Skeletal muscle tissue (tissue), 4 donors: ENCODE data around the gene TLE4. TPM values are rescaled to one million over a fixed set of nuclear protein-coding genes. Genes with fewer than 3 reads are reported as not detected.
"Not testable (repeated sequence)": the region's sequence is repeated elsewhere in the genome, so short reads cannot be mapped to it uniquely, and the experiment has no call there.

ENCODE experiments used
- H3K27ac ChIP-seq: one replicate; pipeline ENCODE4 v1.7.0; 2013; ENCODE audit warnings: mild to moderate bottlenecking, low read depth, low read length, inconsistent platforms
- H3K27me3 ChIP-seq, 3 donors: one replicate each; pipeline ENCODE4 v1.7.0; 2013; ENCODE audit warnings: low read length in 3 of 3; ENCODE audit not compliant: control insufficient read depth in 3 of 3, insufficient read depth in 3 of 3
- H3K36me3 ChIP-seq, 3 donors: one replicate each; pipeline ENCODE4 v1.7.0; 2013; ENCODE audit warnings: low read length in 3 of 3; ENCODE audit not compliant: control insufficient read depth in 3 of 3, insufficient read depth in 3 of 3
- H3K4me1 ChIP-seq, 3 donors: one replicate each; pipeline ENCODE4 v1.7.0; 2013; ENCODE audit warnings: low read length in 3 of 3, mild to moderate bottlenecking in 3 of 3; ENCODE audit not compliant: control insufficient read depth in 3 of 3, insufficient read depth in 3 of 3
- H3K4me3 ChIP-seq, 3 donors: one replicate each; pipeline ENCODE4 v1.7.0; 2013; ENCODE audit warnings: low read length in 3 of 3
- H3K9ac ChIP-seq, 3 donors: one replicate each; pipeline ENCODE4 v1.7.0; 2013; ENCODE audit warnings: low read length in 3 of 3, mild to moderate bottlenecking in 3 of 3, moderate library complexity in 2 of 3, low read depth in 1 of 3
- H3K9me3 ChIP-seq, 3 donors: one replicate each; pipeline ENCODE4 v1.7.0; 2013; ENCODE audit warnings: low read length in 3 of 3; ENCODE audit not compliant: control insufficient read depth in 3 of 3
- total RNA-seq: library from RNA; depleted of rRNA; stranded (reverse); fragments of >200 nt; gene quantifications from one replicate; pipeline ENCODE4 v1.2.3, GENCODE V29; 2014
- donor health status: Osteomylitis.

Gene TLE4
- total RNA-seq, result 14.6 TPM

DNA sequence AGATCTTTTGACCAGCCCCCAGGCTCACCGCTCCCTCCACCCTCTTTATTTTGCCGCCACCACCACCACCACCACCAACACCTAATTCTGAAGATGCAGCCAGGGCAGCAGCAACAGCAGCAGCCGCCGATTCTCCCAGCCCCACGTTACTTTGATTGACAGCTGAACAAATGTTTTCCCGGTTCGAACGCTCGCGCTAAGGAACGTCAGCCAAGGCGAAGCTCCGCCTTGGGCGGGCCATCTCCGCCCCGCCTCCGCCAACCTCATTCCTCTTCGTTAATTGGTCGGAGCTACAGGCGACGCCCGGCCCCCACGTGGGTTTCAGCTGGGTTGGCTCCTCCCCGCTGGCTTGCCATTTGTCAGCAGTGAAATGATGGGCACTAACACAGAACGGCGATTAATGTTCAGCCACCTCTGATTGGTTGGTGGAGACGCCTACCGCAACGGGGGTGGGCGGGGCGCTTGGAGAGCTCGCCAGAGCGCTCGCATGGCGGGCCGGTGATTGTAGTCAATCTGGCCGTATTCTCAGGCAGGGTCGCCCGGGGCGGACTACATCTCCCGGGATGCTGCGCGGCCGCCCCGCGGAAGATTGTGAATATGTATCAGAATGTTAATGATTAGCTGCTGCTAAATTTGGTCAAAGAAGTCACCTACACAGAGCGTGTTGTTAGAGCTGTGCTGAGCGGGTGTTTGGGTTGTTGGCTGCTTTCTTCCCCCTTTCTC lies at the start of gene TLE4:
TSS of gene TLE4 (plus strand) at position 657 of the 723 bp plus-strand sequence. CDS start 826 bp downstream, outside the sequence.
- H3K9me3 ChIP-seq, result no peaks in the 10 kb centered on the region
- no peaks in the 10 kb centered on the region for H3K27me3 ChIP-seq
- H3K4me1 ChIP-seq, result peaks cover 12 to 22% (median 20%) of the 10 kb centered on the region in 3 donors
- H3K4me3 ChIP-seq, result peak within 1 kb of the TSS; percentile 90 to 92 (median 91)
- H3K9ac ChIP-seq, result peak within 1 kb of the TSS; percentile 84 to 97 (median 94)
- H3K27ac ChIP-seq, result peak within 1 kb of the TSS; percentile 98
- no peaks in the 10 kb centered on the region for H3K36me3 ChIP-seq

DNA sequence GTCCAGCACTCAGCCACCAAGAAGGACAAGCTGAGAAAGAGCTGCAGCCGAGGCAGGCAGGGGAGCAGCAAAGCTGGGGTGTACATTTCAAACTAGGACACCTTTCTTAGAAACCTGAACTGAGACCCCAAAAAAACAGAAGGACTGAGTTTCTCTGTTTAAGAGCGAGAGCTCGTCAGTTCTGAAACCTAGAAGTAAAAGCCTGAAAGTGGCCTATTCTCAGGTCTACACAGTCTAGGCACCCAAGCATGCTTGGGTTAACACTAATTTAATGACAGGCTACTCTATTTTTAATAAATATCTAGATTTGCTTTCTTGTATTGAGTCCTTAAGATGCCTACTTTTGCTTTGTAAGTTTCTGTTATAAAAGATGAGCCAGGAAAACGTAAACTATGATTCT lies 49.0 kb upstream of the TLE4 start:
- H3K4me1 ChIP-seq, result no peaks in the 10 kb centered on the region
- no peaks in the 10 kb centered on the region for H3K27me3 ChIP-seq
- H3K27ac ChIP-seq, result no peak overlapping the region
- H3K9me3 ChIP-seq, result peaks cover 0 to 4% (median 3%) of the 10 kb centered on the region in 3 donors
- no peak overlapping the region for H3K4me3 ChIP-seq
- H3K9ac ChIP-seq, result no peak overlapping the region
- no peaks in the 10 kb centered on the region for H3K36me3 ChIP-seq

DNA sequence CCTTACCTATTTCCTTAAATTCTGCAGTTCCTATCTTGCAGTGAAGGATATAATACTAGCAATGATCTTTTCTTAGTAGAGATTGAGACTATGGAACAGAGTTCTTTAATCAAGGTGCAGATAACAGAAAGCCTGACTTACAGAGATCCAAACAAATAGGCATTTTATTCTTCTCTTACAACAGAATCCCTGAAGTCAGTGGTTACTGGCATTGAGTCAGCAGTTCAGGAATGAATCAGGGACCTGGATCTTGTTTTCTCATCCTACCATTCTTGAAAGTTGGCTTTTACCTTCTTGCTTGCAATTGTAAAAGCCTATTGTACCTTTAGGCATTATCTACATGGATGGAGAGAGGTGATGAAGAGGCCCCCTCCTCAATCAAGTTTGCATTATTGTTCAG lies 47.5 kb upstream of the TLE4 start:
- Histone ChIP-seq H3K9ac (no peak overlapping the region), H3K27ac (no peak overlapping the region), H3K4me1 (no peaks in the 10 kb centered on the region), H3K4me3 (no peak overlapping the region), H3K27me3 (no peaks in the 10 kb centered on the region), H3K9me3 (peaks cover 0 to 4% (median 3%) of the 10 kb centered on the region in 3 donors), H3K36me3 (no peaks in the 10 kb centered on the region)

DNA sequence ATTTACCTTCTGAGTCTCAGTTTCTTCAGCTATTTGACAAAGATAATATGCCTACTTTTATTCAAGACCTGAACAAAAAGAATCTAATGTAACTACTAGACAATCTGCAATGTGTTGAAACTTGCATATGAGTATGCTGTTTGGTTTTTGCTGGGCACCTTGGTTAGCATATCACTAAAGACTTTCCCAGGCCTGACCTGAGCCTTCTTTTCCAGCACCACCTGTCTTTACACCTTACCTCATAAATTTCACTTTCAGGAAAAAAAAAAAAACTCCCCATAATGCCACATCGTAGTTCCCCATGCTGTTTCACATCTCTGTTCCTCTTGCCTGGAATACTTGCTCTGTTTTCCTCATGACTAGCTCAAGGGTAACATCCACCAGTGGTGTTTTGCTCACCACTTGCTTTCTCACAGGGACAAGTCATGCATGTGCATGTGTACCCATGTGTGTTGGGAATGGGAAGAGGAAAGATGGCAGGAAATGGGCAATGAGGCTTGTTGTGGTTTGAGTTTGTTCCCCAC lies 45.6 kb upstream of the TLE4 start:
- Histone ChIP-seq H3K27ac (no peak overlapping the region), H3K4me1 (no peaks in the 10 kb centered on the region), H3K27me3 (no peaks in the 10 kb centered on the region), H3K36me3 (no peaks in the 10 kb centered on the region), H3K9ac (no peak overlapping the region), H3K9me3 (peaks cover 0 to 4% (median 3%) of the 10 kb centered on the region in 3 donors), H3K4me3 (no peak overlapping the region)

DNA sequence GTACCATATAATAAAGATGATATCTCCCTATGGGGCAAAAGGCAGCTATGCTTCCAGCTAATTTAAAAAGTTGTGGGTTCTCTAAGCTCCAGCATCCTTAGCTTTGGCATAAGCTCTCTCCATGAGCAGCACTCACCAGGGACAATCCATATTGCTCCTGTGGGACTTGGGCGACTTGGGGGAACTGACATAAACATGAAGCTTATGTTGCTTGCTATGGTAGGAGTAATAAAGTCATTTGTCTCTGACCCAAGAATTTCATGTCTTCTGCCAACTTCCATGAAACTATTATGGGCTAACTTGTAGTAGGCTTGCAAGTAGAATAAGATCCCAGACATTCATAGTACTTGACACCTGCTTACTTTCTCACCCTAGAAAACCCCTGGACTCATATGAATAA lies 36.2 kb upstream of the TLE4 start:
- Histone ChIP-seq H3K27me3 (no peaks in the 10 kb centered on the region), H3K27ac (no peak overlapping the region), H3K9me3 (peaks cover 0 to 4% (median 0%) of the 10 kb centered on the region in 3 donors), H3K4me3 (no peak overlapping the region), H3K36me3 (no peaks in the 10 kb centered on the region), H3K4me1 (no peaks in the 10 kb centered on the region), H3K9ac (no peak overlapping the region)

DNA sequence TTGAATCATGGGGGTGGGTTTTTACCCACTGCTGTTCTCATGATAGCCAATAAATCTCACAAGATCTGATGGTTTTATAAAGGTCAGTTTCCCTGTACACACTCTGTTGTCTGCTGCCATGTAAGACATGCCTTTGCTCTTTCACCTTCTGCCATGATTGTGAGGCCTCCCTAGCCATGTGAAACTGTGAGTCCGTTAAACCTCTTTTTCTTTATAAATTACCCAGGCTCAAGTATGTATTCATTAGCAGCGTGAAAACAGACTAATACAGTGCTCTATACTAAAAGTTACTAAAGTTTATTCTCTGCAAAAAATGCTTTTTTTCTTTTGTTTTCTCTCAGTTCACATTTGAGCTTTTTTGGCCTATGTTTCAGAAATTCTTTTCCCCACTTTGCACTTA lies 33.9 kb upstream of the TLE4 start:
- Histone ChIP-seq H3K9ac (no peak overlapping the region), H3K9me3 (peaks cover 0 to 4% (median 0%) of the 10 kb centered on the region in 3 donors), H3K27me3 (no peaks in the 10 kb centered on the region), H3K36me3 (no peaks in the 10 kb centered on the region), H3K4me3 (no peak overlapping the region), H3K27ac (no peak overlapping the region), H3K4me1 (no peaks in the 10 kb centered on the region)

DNA sequence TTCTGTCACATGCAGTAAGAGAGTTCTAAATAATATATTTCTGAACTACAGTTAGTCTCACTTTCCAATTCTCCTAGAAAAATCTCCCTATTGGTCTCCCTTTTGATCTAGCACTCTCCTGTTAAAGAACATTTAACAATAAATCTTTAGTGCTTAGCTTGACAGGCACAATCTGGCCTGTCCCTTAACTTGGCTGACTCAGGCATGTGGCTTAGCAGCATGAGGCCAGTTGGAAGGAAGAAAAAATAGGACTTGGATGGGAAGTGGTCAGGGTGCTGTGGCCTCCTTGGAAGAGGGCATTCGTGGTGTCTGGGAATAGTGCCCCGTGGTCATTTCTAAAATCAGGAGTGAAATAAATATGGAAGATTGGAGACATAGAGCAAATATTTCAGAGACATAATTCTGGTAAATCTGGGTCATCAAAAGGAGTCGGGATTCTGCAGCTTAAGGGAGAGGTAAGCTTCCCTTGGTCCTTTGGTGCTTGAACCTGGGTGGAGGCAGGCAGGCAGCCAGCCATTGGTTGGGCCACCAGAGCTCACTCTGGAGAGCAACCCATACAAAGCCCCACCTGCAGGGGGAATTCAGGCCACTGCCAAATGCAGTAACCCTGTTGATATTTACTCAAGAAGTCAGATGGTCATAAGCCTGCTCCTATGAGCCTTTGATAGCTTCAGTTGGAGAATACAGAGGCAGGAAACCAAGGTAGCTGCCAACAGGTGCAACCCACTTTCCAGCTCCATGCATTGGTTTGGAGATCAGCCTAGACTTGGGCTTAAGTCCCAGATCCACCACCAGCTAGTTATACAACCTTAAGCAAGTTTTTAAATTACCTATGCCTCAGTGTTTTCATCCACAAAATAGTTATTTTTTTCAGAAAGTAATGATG lies 28.8 kb upstream of the TLE4 start:
- Histone ChIP-seq H3K27ac (no peak overlapping the region), H3K4me1 (no peaks in the 10 kb centered on the region), H3K36me3 (no peaks in the 10 kb centered on the region), H3K9me3 (no peaks in the 10 kb centered on the region), H3K9ac (no peak overlapping the region), H3K4me3 (no peak overlapping the region), H3K27me3 (no peaks in the 10 kb centered on the region)

DNA sequence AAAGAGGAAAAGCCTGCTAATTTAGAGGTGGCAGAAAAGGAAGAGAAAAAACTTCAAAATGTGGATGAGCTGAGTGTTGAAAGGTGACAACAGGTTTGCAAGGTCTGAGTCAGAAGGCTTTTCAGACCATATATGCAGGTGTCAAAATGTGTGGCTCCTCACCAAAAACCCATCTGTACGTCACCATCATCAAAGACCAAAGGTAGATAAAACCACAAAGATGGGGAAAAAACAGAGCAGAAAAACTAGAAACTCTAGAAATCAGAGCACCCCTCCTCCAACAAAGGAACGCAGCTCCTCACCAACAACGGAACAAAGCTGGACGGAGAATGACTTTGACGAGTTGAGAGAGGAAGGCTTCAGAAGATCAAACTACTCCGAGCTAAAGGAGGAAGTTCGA lies 27.4 kb upstream of the TLE4 start:
- H3K36me3 ChIP-seq, H3K4me1 ChIP-seq, H3K4me3 ChIP-seq, H3K27ac ChIP-seq, H3K9ac ChIP-seq, H3K27me3 ChIP-seq, H3K9me3 ChIP-seq: not testable (repeated sequence)

DNA sequence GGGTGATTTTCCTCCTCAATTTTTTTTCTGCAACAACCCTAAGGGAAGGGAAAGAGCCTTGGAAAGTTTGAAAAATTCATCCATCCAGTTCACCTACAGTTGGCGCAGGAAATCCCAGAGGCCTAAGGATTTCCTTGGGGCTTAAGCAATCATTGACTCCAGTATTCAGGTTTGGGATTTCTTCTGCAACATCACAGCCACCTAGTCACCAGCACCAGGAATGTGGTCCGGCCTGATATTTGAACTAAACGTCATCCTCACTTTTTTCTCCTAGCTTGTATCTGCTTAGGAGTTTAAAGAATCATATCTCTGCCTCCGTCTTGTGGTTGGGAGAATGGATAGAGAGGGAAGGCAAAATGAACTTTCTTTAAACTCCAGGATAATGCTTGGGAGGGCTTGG lies 20.2 kb upstream of the TLE4 start:
- Histone ChIP-seq H3K27me3 (no peaks in the 10 kb centered on the region), H3K4me3 (no peak overlapping the region)

DNA sequence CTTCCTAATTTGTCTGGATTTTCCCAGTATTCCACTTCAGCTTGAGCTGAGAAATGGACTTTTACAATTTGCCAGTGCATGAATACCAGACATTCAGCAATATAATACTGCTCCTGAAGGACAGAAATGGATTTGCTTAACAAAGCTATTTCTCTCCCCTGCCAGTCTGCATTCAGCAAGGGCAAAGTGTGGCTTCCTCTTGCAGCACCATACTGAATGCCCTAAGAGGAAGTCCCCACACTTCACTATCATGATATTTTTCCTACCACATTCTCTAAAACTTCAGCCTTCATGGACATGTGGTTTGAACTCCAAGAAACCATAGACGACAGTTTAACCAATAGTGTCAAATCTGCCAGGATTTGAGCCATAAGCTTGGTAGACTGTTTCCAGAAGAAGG lies 19.8 kb upstream of the TLE4 start:
- Histone ChIP-seq H3K4me3 (no peak overlapping the region), H3K27me3 (no peaks in the 10 kb centered on the region), H3K36me3 (no peaks in the 10 kb centered on the region), H3K27ac (no peak overlapping the region), H3K9ac (no peak overlapping the region), H3K9me3 (peaks cover 0 to 2% (median 0%) of the 10 kb centered on the region in 3 donors), H3K4me1 (no peaks in the 10 kb centered on the region)

More for the DNA sequence above, 20.2 kb upstream of the TLE4 start:
- Histone ChIP-seq H3K36me3 (no peaks in the 10 kb centered on the region), H3K27ac (no peak overlapping the region), H3K9me3 (peaks cover 0 to 2% (median 0%) of the 10 kb centered on the region in 3 donors), H3K4me1 (no peaks in the 10 kb centered on the region), H3K9ac (no peak overlapping the region)
